HCT116 (cell line): ENCODE data around the gene VIPR1. TPM values are rescaled to one million over a fixed set of nuclear protein-coding genes. Genes with fewer than 3 reads are reported as not detected.

ENCODE experiments used
- ATAC-seq: fragments of 200-7000 bp; cut with Tn5 transposase; 2 replicates; pipeline ENCODE4 v1.9.1; 2020; ENCODE audit warnings: mild to moderate bottlenecking, moderate library complexity
- BruUV-seq: library from RNA; stranded (reverse); fragments of 400-500 nt; replicated peaks from 2 replicates; lab custom pipeline; 2021; lab: Mats Ljungman, UMichigan
- CTCF ChIA-PET: fragments of 300-600 bp; sonication (Branson Sonifier 250); formaldehyde crosslinking; loops from one replicate; lab custom pipeline; 2021; ENCODE audit warnings: antibody characterized with exemption; lab: Charles Lee
- POLR2A ChIA-PET: fragments of 300-600, 350-600 bp; sonication (Branson Sonifier 250); formaldehyde crosslinking; loops from one replicate; lab custom pipeline; 2021; ENCODE audit warnings: antibody characterized with exemption; lab: Charles Lee
- RAD21 ChIA-PET, 2 experiments: fragments of 300-600 bp; sonication (Branson Sonifier 250); formaldehyde crosslinking; loops; one replicate each; lab custom pipeline; 2023; ENCODE audit warnings: low total read pairs in 2 of 2; ENCODE audit not compliant: uncharacterized antibody in 2 of 2, unreplicated experiment in 2 of 2, low non-redundant PET in 1 of 2; lab: Charles Lee
- DNase-seq: peaks from one replicate; pipeline ENCODE4 v3.0.0-alpha.2; 2010; ENCODE audit warnings: low read depth, low spot score
- H2AFZ ChIP-seq: fragments of 200-600 bp; shearing (Covaris generic), sonication (generic); 2 replicates; pipeline ENCODE4 v1.6.1; 2017; ENCODE audit warnings: low read depth, mixed run types, mixed read lengths, antibody characterized with exemption, low read length; ENCODE audit not compliant: poor library complexity, severe bottlenecking
- H3K27ac ChIP-seq: 2 replicates; pipeline ENCODE4 v1.5.1; 2012; ENCODE audit warnings: low read depth, low read length
- H3K27me3 ChIP-seq: fragments of 200-600 bp; sonication (generic); 2 replicates; pipeline ENCODE4 v1.6.1; 2016; ENCODE audit warnings: mixed run types, low read length, mixed read lengths; ENCODE audit not compliant: insufficient read depth
- H3K36me3 ChIP-seq, 2 experiments: fragments of 200-500 bp in 1 of 2; fragments of 200-600 bp in 1 of 2; sonication (Bioruptor generic) in 1 of 2; sonication (generic) in 1 of 2; 2 replicates each; pipeline versions ENCODE4 v1.5.1 to v1.6.1; 2014 to 2016; ENCODE audit warnings: low read length in 2 of 2, inconsistent platforms in 1 of 2, mixed read lengths in 1 of 2, mixed run types in 1 of 2; ENCODE audit not compliant: insufficient read depth in 2 of 2, control insufficient read depth in 1 of 2
- H3K4me1 ChIP-seq, 2 experiments: fragments of 200-600 bp in 1 of 2; sonication (generic) in 1 of 2; 2 replicates each; pipeline versions ENCODE4 v1.5.1 to v1.6.1; 2012 to 2017; ENCODE audit warnings: low read length in 2 of 2, inconsistent platforms in 1 of 2, mild to moderate bottlenecking in 1 of 2, mixed read lengths in 1 of 2, mixed run types in 1 of 2, moderate library complexity in 1 of 2; ENCODE audit not compliant: insufficient read depth in 2 of 2, control insufficient read depth in 1 of 2
- H3K4me2 ChIP-seq: fragments of 200-600 bp; sonication (generic); 2 replicates; pipeline ENCODE4 v1.6.1; 2017; ENCODE audit warnings: mixed run types, low read length, mixed read lengths
- H3K4me3 ChIP-seq, 2 experiments: fragments of 200-600 bp in 1 of 2; sonication (generic) in 1 of 2; replicated peaks in 1 of 2; 2 replicates each; pipeline ENCODE4 v1.5.1; 2011 to 2016; ENCODE audit warnings: low read length in 2 of 2, control low read depth in 1 of 2, low read depth in 1 of 2, mild to moderate bottlenecking in 1 of 2, mixed read lengths in 1 of 2, mixed run types in 1 of 2
- H3K79me2 ChIP-seq: fragments of 200-600 bp; sonication (generic); 2 replicates; pipeline ENCODE4 v1.6.1; 2017; ENCODE audit warnings: mild to moderate bottlenecking, mixed run types, low read length, moderate library complexity, mixed read lengths; ENCODE audit not compliant: insufficient read depth
- H3K9ac ChIP-seq: fragments of 200-600 bp; sonication (generic); 2 replicates; pipeline ENCODE4 v1.6.1; 2016; ENCODE audit warnings: low read length, mixed read lengths
- H3K9me2 ChIP-seq: fragments of 200-600 bp; sonication (generic), shearing (Covaris generic); 2 replicates; pipeline ENCODE4 v1.6.1; 2017; ENCODE audit warnings: mixed run types, mild to moderate bottlenecking, moderate library complexity; ENCODE audit not compliant: insufficient read depth
- H3K9me3 ChIP-seq, 2 experiments: fragments of 200-500 bp in 1 of 2; fragments of 200-600 bp in 1 of 2; sonication (Bioruptor generic) in 1 of 2; sonication (generic) in 1 of 2; 2 replicates each; pipeline ENCODE4 v1.6.1; 2014 to 2017; ENCODE audit warnings: low read length in 2 of 2, mixed read lengths in 2 of 2, inconsistent platforms in 1 of 2, low read depth in 1 of 2, mild to moderate bottlenecking in 1 of 2, mixed run types in 1 of 2, moderate library complexity in 1 of 2; ENCODE audit not compliant: control insufficient read depth in 1 of 2, insufficient read depth in 1 of 2
- H4K20me1 ChIP-seq: fragments of 200-600 bp; sonication (generic), shearing (Covaris generic); 2 replicates; pipeline ENCODE4 v1.6.1; 2017; ENCODE audit warnings: mixed run types, mild to moderate bottlenecking, moderate library complexity; ENCODE audit not compliant: insufficient read depth
- CTCF ChIP-seq, 3 experiments: fragments of 200-600 bp in 1 of 3; sonication (generic) in 1 of 3; IDR thresholded peaks in 2 of 3; conservative IDR thresholded peaks in 1 of 3; 2 replicates each; pipeline ENCODE4 v1.5.1; 2012 to 2017; ENCODE audit warnings: low read depth in 2 of 3, low read length in 2 of 3, antibody characterized with exemption in 1 of 3, borderline replicate concordance in 1 of 3, control low read depth in 1 of 3, mild to moderate bottlenecking in 1 of 3, mixed read lengths in 1 of 3, mixed run types in 1 of 3, moderate library complexity in 1 of 3; ENCODE audit not compliant: insufficient read depth in 1 of 3
- EGR1 ChIP-seq: IDR thresholded peaks from 2 replicates; pipeline ENCODE4 v1.6.1; 2012; ENCODE audit warnings: low read depth
- EZH2phosphoT487 ChIP-seq: fragments of 200-600 bp; IDR thresholded peaks from 2 replicates; pipeline ENCODE4 v1.6.1; 2018; ENCODE audit warnings: antibody characterized with exemption, borderline replicate concordance
- JUND ChIP-seq: IDR thresholded peaks from 2 replicates; pipeline ENCODE4 v1.6.1; 2012
- SP1 ChIP-seq: IDR thresholded peaks from 2 replicates; pipeline ENCODE4 v1.6.1; 2012; ENCODE audit warnings: low read depth
- SRF ChIP-seq: IDR thresholded peaks from 2 replicates; pipeline ENCODE4 v1.6.1; 2012; ENCODE audit warnings: low read depth
- intact Hi-C: fragments of 100-400 bp; cut with micrococcal nuclease; formaldehyde crosslinking; loops from 2 replicates; pipeline ENCODE4 v1.10.0; 2022
- total RNA-seq: library from RNA; stranded (reverse); gene quantifications from one replicate; pipeline ENCODE4 v1.2.1, GENCODE V29; 2021; ENCODE audit not compliant: unreplicated experiment

Gene VIPR1
- total RNA-seq, 1 experiment from 2014 or later: 9.6 TPM

DNA sequence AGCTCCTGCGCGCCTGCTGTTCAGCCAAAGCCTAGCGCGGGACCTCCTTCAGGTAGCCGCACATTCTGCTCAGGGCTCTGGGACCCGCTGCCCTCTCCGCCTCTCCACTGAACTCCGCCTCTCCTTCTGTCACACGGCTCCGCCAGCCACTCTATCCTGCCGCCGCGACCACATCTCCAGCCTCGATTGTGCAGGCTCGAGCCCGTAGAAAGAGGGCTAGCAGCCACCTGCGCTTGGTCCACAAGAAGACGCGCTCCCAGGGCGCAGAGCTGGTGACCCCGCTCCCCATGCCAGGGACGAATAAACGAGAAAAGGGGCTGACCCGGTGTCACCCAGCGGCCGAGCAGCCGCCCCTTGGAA is 1.1 kb upstream of the VIPR1 start:
- ChIA-PET POLR2A (interaction anchor here (1.2 kb wide), 1 partner anchor 80 kb away, joined by 5 read pairs; the partner anchor contains the start of gene SEC22C), RAD21 (interaction anchor here in 1 of 2 experiments (1.6 kb wide), 1 partner anchor 272 kb away, joined by 4 read pairs; no protein-coding TSS in a partner anchor)
- Histone ChIP-seq H4K20me1 (no peaks in the 10 kb centered on the region), H3K27ac (no peak overlapping the region), H3K9me2 (no peaks in the 10 kb centered on the region), H3K4me1 (peaks cover 18 to 66% of the 10 kb centered on the region in 2 experiments), H3K4me3 (no peak overlapping the region), H3K27me3 (no peaks in the 10 kb centered on the region), H3K9me3 (no peaks in the 10 kb centered on the region), H3K36me3 (no peaks in the 10 kb centered on the region), H3K9ac (0 out of 2 replicates have a peak overlapping the region, but pooled peaks have one; percentile 69)
- ATAC-seq: no peak
- TF ChIP-seq EGR1: no peak
- no peak for TF ChIP-seq SP1
- no peak for TF ChIP-seq JUND
- no peak for TF ChIP-seq CTCF (IDR thresholded peaks at IDR 0.05 in 2 of 3, conservative IDR thresholded peaks at IDR 0.05 in 1 of 3; ENCODE audit: borderline replicate concordance in 1 of 3, insufficient read depth in 1 of 3, low read depth in 2 of 3, low read length in 2 of 3)
- TF ChIP-seq, all 23 proteins: peak for 0
- intact Hi-C loops: no loop called here
- no TSS peak for BruUV-seq
- H3K79me2 ChIP-seq: no peaks in the 10 kb centered on the region
- CTCF ChIA-PET: no interaction called here
- peak overlapping the region; percentile 89 for H3K4me2 ChIP-seq
- no peak for DNase-seq
- no peak overlapping the region for H2AFZ ChIP-seq

- Histone ChIP-seq H3K27me3 (no peaks in the 10 kb centered on the region), H3K4me3 (peak overlapping the region; percentile 2 to 63; a peak in 3 of 4 replicates), H3K9me2 (no peaks in the 10 kb centered on the region), H3K4me2 (peak overlapping the region; percentile 89), H3K9ac (peak overlapping the region; percentile 69), H3K4me1 (peaks cover 18 to 66% of the 10 kb centered on the region in 2 experiments), H3K27ac (no peak overlapping the region), H4K20me1 (no peaks in the 10 kb centered on the region), H3K9me3 (no peaks in the 10 kb centered on the region), H3K79me2 (no peaks in the 10 kb centered on the region), H2AFZ (peak overlapping the region; percentile 64), H3K36me3 (no peaks in the 10 kb centered on the region)
- CTCF ChIA-PET: interaction anchor here (0.8 to 1.1 kb wide), 3 partner anchors 38 to 242 kb away, joined by 3 to 5 read pairs (median 4); no protein-coding TSS in a partner anchor
- TF ChIP-seq CTCF (IDR thresholded peaks at IDR 0.05 in 2 of 3, conservative IDR thresholded peaks at IDR 0.05 in 1 of 3; ENCODE audit: borderline replicate concordance in 1 of 3, insufficient read depth in 1 of 3, low read depth in 2 of 3, low read length in 2 of 3): peak in 1 of 3 experiments; percentile 27; a peak in 2 of 6 replicates
- TF ChIP-seq SRF: no peak
- TF ChIP-seq EGR1: no peak
- TF ChIP-seq EZH2phosphoT487: no peak
- RAD21 ChIA-PET: interaction anchor here (0.7 to 1.6 kb wide), 3 partner anchors 25 to 272 kb away, joined by 3 to 8 read pairs (median 4); no protein-coding TSS in a partner anchor
- DNase-seq (no peak), ATAC-seq (no peak)
- intact Hi-C loops: no loop called here
- POLR2A ChIA-PET: interaction anchor here (0.6 to 1.2 kb wide), 11 partner anchors 10 to 279 kb away, joined by 3 to 13 read pairs (median 4); partner anchors contain the start of gene SEC22C
- no TSS peak for BruUV-seq
Measured at GRCh38 chr3:42501681-42502428, 588 bp upstream of the VIPR1 start.
